T47D (cell line): Measurements from ENCODE around the gene ALDH1A2.
"Not testable (repeated sequence)": the region's sequence is repeated elsewhere in the genome, so short reads cannot be mapped to it uniquely, and the experiment has no call there.

ENCODE experiments used
- DNase-seq, 2 experiments: peaks; one replicate each; pipeline versions ENCODE4 v3.0.0 to v3.0.0-alpha.2; 2011 to 2012; ENCODE audit warnings: low read depth in 1 of 2, low spot score in 1 of 2
- JUND ChIP-seq: IDR thresholded peaks from 2 replicates; pipeline ENCODE4 v1.6.1; 2012; ENCODE audit warnings: low read depth
- in situ Hi-C: cut with HindIII; loops from 2 replicates; pipeline ENCODE4 v1.10.0; 2016; ENCODE audit warnings: low sequenced_read_pairs, low pct_unique_long_range_greater_than_20kb

Gene ALDH1A2

DNA sequence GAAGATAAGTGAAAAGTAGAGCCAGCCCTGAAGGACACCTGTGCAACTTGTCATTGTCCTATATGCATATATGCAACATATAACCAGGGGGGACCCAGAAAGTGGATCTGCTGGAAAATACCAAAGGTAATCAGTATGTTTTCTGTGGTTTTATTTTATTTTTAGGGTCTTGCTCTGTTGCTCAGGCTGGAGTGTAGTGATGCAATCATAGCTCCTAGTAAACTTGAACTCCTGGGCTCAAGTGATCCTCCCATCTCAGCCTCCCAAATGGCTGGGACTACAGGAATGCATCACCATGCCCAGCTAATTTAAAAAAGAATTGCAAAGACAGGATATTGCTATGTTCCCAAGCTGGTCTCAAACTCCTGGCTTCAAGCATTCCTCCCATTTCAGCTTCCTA, 18.0 kb upstream of the ALDH1A2 start:
- in situ Hi-C loops = no loop called here
- no peak for DNase-seq
- TF ChIP-seq JUND = no peak

DNA sequence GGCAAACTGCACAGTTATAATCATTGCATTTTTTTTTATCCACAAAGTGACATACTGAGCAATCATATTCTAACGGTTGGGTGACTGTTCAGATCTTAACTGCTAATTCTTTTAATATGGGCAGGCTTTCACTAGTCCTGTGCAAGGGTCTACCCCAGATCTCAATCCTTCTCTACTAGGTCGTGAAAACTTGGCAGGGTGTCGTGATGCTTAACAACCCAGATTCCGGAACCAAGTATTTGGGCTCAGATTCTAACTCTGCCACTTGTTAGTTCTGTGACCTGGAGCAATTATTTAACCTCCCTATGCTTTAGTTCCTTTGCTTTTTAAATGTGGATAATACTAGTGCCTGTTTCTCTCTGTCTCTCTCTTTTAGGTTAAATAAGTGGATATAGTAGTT, 16.4 kb upstream of the ALDH1A2 start:
- in situ Hi-C loops = no loop called here
- no peak for TF ChIP-seq JUND
- no peak for DNase-seq

DNA sequence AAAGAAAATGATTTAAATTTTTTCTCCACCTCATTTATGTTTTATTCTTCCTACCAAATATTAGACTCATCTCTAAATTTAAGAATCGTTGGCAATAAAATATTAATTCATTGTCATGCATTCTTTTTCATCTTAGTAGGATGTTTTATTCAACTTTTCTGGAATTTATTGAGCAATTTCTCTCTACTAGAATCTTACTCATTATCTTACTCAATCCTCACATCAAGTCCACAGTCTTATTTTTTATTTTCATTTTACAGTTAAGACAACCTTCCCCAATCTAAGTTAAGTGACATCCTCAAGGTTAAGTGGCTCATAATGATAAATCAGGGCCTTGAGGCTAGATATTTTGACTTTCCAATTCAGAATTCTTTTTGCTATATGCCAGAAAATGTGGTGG, 15.9 kb upstream of the ALDH1A2 start:
- no peak for TF ChIP-seq JUND
- in situ Hi-C loops = no loop called here

DNA sequence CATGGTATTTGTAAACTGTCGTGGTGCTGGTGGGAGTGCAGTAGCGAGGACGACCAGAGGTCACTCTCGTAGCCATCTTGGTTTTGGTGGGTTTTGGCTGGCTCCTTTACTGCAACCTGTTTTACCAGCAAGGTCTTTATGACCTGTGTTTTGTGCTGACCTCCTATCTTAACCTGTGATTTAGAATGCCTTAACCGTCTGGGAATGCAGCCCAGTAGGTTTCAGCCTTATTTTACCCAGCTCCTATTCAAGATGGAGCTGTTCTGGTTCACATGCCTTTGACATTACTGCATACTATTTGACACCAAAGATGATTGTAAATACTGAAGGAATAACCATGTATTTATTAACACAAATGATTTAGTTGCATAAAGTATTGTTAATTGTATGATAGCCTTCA, 15.4 kb upstream of the ALDH1A2 start:
- in situ Hi-C loops = not testable (repeated sequence)

More for the DNA sequence above, 15.9 kb upstream of the ALDH1A2 start:
- DNase-seq = no peak

DNA sequence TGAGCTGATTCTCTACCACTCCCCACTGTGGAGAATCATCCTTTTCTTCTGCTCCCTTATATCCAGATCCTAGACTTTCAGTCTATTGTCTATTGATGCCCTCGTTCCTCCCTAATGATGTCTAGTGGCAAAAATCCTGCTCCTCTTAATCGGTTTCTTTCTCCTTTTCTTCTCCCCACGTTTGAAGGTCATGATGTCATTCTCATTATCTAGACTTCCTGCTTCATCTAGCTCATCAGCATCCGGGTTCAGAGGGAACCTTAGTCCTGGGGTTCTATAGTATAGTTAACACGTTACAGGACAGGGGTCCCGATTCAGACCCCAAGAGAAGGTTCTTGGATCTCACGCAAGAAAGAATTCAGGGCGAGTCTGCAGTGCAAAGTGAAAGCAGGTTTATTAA, 14.9 kb upstream of the ALDH1A2 start:
- in situ Hi-C loops = no loop called here

More for the DNA sequence above, 15.4 kb upstream of the ALDH1A2 start:
- DNase-seq = not testable (repeated sequence)

DNA sequence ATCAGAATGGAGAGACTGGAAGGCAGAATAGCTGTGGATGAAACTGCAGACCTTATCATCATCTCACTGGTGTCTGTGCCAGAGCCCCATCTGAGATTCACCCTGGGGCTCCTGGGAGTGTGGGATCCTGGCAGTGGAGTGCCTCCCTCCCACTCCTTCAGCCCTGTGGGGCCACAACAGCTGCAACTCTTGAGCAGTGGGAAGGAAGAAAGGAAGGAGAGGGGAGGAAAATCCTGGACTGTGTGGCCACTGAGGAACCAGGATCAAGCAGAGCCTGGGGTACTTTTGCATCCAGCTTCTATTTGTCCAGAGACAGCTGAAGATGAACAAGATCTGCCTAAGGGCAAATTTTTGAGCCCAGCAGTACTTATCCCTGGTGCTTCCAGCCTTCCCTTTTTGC, 13.1 kb upstream of the ALDH1A2 start:
- in situ Hi-C loops = no loop called here
- no peak for TF ChIP-seq JUND
- no peak for DNase-seq

More for the DNA sequence above, 14.9 kb upstream of the ALDH1A2 start:
- TF ChIP-seq JUND = no peak
- DNase-seq = no peak

DNA sequence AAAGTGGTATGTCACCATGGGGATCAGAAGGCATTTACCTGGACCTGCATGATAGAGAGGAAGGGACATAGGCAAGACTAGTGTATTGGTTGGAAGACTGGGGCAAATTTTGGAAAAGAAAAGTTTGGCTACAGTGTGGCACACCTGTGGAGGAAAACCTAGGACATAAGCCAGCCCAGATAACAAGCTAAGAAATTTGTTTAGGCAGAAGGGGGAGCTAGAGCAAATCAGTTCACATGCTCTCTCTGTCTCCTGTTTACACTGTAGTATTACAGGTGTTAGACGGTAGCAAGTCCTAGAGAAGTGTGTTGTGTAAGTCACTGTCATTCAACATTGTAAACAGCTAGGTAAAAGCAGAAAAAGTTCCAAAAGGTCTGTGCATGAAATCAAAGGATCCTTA, 11.9 kb upstream of the ALDH1A2 start:
- TF ChIP-seq JUND = no peak
- DNase-seq = peak in 1 of 2 experiments; percentile 46
- in situ Hi-C loops = no loop called here

DNA sequence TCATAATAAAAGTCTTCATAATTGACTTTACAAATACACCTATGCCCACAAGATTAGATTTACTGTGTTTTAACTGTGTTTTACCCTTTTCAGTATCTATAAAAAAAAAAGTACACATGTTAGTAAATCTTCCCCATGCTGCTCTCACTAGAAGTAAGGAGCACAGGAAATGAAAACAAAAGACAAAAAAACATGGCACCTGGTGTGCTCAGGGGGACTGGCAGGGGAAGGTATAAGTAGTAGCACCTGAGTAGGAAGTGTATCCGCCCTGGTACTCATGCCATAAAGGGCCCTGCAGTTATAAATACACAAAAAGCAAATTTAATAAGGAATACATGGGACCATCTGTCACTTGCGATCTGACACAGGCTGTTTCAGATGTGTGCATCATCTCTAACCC, 8.9 kb upstream of the ALDH1A2 start:
- in situ Hi-C loops = no loop called here
- DNase-seq = no peak
- no peak for TF ChIP-seq JUND

DNA sequence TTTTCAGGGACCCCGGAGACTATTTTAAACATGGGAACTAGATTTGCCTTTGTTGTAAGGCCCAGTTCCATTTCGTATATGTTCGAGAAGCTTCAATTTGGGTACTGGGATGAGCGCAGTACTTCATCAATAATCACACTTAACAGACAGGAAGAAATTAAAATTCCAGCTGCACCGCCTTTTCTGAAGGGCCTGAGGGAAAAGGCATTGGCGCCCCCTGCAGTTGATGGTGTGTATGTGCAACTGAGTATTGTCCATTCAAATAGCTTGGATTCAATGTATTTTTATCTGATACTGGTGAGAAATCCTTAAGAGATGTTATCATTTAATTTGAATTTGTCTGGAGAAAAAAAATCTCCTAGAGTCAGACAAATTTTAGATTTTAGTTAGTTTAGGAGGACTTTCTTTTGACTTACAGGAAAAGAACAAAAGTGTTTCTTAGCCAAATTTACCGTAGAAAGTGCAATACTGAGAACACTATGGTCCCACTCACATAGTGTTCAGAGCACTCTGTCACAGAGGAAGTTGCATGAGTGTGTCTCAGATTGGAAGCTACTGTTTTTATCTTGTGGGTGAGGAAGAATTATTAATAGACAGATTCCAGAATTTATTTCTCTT, 5.4 kb upstream of the ALDH1A2 start:
- DNase-seq = peak in 1 of 2 experiments; percentile 72
- in situ Hi-C loops = no loop called here
- no peak for TF ChIP-seq JUND

DNA sequence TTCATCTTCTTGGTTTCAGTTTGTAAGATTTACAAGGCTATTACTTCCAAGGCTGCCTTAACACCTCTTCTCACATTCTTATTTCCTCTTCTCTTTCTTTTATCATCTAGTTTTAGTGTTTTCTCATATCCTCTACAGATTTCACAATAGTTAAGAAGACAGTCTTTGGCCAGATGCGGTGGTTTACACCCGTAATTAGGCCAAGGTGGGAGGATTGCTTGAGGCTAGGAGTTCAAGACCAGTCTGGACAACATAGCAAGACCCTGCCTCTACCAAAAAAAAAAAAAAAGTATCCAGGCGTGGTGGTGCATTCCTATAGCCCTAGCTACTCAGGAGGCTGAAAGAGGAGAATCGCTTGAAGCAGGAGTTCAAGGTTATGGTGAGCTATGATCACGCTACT, 3.5 kb upstream of the ALDH1A2 start:
- TF ChIP-seq JUND = no peak
- in situ Hi-C loops = no loop called here
- no peak for DNase-seq

DNA sequence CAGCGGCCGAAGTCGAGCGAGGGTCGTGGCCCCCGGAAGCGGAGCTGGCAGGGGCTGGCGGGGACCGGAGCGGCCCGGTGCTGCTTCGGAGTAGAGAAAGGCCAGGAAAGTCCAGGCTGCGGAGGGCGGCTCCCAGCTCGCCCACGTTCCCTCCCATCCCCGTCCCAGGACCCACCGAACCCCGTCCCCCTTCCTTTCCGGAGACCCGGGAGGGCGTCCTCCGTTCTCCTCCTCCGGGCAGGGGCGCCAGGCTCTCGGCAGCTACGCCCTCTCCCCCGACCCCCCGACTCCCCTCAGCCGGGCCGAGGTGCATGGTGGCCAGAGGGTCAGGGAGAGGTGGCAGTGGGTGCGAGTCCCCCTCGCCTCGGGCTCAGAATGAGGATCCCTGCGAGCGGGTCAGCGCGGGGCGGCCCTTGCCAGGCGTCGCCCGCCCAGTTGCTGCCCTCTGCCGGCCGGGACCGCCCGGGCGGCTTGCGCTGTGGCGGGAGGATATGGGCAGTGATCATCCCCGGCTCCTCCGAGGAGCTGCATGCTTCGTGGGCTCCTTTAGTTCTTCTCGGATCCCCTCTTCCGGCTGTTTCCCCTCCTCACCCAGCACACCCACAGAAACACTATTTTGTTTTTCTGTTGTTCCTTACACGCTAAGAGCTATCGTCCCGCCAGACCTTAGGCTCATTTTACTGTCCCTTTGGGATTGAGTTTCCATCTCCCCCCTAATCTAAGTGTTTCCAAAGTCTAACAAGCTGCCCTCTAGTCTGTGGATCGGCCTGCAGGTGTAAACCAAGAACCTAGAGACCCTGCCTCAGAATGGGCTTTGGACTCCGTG, 744 bp upstream of the ALDH1A2 start:
- DNase-seq = peak in 1 of 2 experiments; percentile 13
- TF ChIP-seq JUND = no peak
- in situ Hi-C loops = no loop called here

DNA sequence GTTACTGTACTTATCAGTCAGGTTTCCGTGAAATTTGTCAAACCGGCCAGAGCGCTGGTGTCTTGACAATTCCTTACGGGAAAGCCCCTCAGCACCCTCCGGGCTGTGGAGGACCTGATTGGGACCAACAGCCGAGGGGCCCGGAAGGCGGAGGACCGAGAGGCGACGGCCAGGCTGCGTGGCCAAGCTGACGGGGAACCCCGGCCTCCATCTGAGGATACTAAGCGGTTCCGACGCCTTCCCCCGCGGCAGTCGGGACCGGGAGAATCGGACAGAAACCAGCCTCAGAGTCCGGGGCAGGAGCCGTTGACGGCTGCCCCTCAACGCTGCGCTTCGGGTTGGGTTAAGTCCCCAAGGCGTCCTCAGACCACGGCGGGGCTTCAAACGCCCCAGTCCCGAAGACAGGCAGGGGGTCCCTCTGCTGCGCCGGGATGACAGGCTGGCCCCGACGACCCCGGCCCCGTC, 499 bp downstream of the ALDH1A2 start:
- no peak for DNase-seq
- in situ Hi-C loops = no loop called here
- no peak for TF ChIP-seq JUND
